ENCODE measurements around the gene BASP1. TPM values are rescaled to one million over a fixed set of nuclear protein-coding genes. Genes with fewer than 3 reads are reported as not detected.

Gene BASP1
- total RNA-seq, 6 donors from 2014 or later = 19.8 to 78.7 (median 32.9) TPM

GRCh38 chr5:17196697-17197096, 20.7 kb upstream of the BASP1 start:
- Histone ChIP-seq H3K4me1 (no peaks in the 10 kb centered on the region), H3K9me3 (no peaks in the 10 kb centered on the region), H3K27ac (no peak overlapping the region), H3K4me3 (no peak overlapping the region), H3K36me3 (no peaks in the 10 kb centered on the region), H3K27me3 (no peaks in the 10 kb centered on the region)
- WGBS, 2 donors = 75 to 81% methylated on average over 5 of the region's 5 CpGs
- DNase-seq (no peak), ATAC-seq (ENCODE audit: low FRiP score in 2 of 2) (no peak)
- no peak for TF ChIP-seq EP300 (IDR thresholded peaks at IDR 0.05)
- no peak for TF ChIP-seq POLR2AphosphoS5 (IDR thresholded peaks at IDR 0.05)
- TF ChIP-seq, protein P1, sequence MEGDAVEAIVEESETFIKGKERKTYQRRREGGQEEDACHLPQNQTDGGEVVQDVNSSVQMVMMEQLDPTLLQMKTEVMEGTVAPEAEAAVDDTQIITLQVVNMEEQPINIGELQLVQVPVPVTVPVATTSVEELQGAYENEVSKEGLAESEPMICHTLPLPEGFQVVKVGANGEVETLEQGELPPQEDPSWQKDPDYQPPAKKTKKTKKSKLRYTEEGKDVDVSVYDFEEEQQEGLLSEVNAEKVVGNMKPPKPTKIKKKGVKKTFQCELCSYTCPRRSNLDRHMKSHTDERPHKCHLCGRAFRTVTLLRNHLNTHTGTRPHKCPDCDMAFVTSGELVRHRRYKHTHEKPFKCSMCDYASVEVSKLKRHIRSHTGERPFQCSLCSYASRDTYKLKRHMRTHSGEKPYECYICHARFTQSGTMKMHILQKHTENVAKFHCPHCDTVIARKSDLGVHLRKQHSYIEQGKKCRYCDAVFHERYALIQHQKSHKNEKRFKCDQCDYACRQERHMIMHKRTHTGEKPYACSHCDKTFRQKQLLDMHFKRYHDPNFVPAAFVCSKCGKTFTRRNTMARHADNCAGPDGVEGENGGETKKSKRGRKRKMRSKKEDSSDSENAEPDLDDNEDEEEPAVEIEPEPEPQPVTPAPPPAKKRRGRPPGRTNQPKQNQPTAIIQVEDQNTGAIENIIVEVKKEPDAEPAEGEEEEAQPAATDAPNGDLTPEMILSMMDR (IDR thresholded peaks at IDR 0.05) = no peak
- no peak for TF ChIP-seq POLR2A (IDR thresholded peaks at IDR 0.05)

DNA sequence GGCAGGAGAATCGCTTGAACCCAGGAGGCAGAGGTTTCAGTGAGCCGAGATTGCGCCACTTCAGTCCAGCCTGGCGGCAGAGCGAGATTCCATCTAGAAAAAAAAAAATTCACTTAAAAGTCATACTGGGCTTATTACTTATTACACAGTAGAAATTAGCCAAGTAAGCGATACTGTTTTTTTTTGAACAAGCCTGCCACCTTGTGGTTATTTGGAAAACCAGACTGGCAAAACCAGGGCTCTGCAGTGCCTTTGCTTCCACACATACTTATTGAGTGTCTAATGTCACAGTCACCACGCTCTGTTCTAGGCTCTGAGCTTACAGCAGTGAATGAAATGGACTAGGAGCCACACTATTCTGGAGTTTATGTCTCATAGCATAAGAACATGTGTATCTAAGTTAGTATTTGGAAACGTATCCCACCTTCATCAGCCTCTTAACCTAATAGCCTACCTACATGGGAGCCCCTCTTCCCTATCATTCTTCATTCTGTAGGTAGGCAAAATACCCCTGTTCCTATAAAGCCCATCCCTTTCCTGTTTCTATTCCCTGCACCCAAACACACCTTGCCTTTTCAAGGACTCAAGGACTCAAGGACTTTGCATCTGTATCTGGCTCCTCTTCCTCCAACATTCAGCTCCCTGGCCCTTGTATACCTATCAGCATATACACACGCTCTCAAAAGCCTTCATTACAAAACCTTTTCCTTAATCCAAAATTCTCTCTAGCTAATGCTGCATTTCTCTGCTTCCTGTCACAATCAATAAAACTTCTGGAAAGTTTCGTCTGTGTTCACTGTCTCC, 13.9 kb upstream of the BASP1 start:
- H3K9me3 ChIP-seq = no peaks in the 10 kb centered on the region
- H3K4me1 ChIP-seq = peaks cover 0 to 4% (median 1%) of the 10 kb centered on the region in 4 donors
- DNase-seq (no peak), ATAC-seq (ENCODE audit: low FRiP score in 2 of 2) (peak; percentile 71 to 88)
- H3K36me3 ChIP-seq = no peaks in the 10 kb centered on the region
- 26 to 38% methylated on average over 10 of the region's 10 CpGs for WGBS, 2 donors
- H3K27me3 ChIP-seq = no peaks in the 10 kb centered on the region
- H3K27ac ChIP-seq = no peak overlapping the region
- TF ChIP-seq, protein P1 (IDR thresholded peaks at IDR 0.05) = peak in 5 of 6 experiments; percentile 50 to 79 (median 63)
- TF ChIP-seq EP300 (IDR thresholded peaks at IDR 0.05) = no peak
- no peak overlapping the region for H3K4me3 ChIP-seq

- WGBS, 2 donors = 51 to 56% methylated on average over 6 of the region's 6 CpGs
These were observed 13.3 kb upstream of the BASP1 start for GRCh38 chr5:17204133-17204489.

GRCh38 chr5:17206021-17206420, 11.4 kb upstream of the BASP1 start:
- H3K9me3 ChIP-seq = no peaks in the 10 kb centered on the region
- H3K27me3 ChIP-seq = no peaks in the 10 kb centered on the region
- H3K27ac ChIP-seq = no peak overlapping the region
- ATAC-seq (ENCODE audit: low FRiP score in 2 of 2) = no peak
- no peaks in the 10 kb centered on the region for H3K36me3 ChIP-seq
- H3K4me1 ChIP-seq = peaks cover 0 to 4% (median 1%) of the 10 kb centered on the region in 4 donors
- TF ChIP-seq, protein P1 (IDR thresholded peaks at IDR 0.05) = no peak
- TF ChIP-seq POLR2A (IDR thresholded peaks at IDR 0.05) (no peak), EP300 (IDR thresholded peaks at IDR 0.05) (no peak), POLR2AphosphoS5 (IDR thresholded peaks at IDR 0.05) (no peak)
- no peak for DNase-seq
- H3K4me3 ChIP-seq = no peak overlapping the region

More at GRCh38 chr5:17204133-17204489, 13.3 kb upstream of the BASP1 start:
- H3K27me3 ChIP-seq = no peaks in the 10 kb centered on the region
- no peak overlapping the region for H3K4me3 ChIP-seq
- H3K9me3 ChIP-seq = no peaks in the 10 kb centered on the region
- TF ChIP-seq, protein P1 (IDR thresholded peaks at IDR 0.05) = no peak
- TF ChIP-seq POLR2A (IDR thresholded peaks at IDR 0.05) (no peak), EP300 (IDR thresholded peaks at IDR 0.05) (no peak), POLR2AphosphoS5 (IDR thresholded peaks at IDR 0.05) (no peak)
- no peaks in the 10 kb centered on the region for H3K36me3 ChIP-seq
- no peak overlapping the region for H3K27ac ChIP-seq
- ATAC-seq (ENCODE audit: low FRiP score in 2 of 2) = peak; percentile 31 to 38
- peak in 1 of 2 donors; percentile 22 for DNase-seq
- peaks cover 0 to 4% (median 1%) of the 10 kb centered on the region in 4 donors for H3K4me1 ChIP-seq

DNA sequence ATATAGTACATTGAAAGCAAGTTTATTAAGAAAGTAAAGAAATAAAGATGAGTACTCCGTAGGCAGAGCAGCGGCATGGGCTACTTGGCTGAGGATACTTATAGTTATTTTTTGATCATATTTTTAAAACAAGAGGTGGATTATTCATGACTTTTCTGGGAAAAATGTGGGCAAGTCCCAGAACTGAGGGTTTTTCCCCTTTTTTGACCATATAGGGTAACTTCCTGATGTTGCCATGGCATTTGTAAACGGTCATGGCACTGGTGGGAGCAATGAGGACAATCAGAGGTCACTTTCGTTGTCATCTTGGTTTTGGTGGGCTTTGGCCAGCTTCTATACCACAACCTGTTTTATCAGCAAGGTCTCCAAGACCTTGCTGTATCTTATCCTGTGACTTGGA, 5.2 kb upstream of the BASP1 start:
- Histone ChIP-seq H3K4me3 (no peak overlapping the region), H3K27me3 (no peaks in the 10 kb centered on the region), H3K27ac (no peak overlapping the region), H3K4me1 (peaks cover 7 to 12% (median 8%) of the 10 kb centered on the region in 4 donors), H3K36me3 (no peaks in the 10 kb centered on the region), H3K9me3 (no peaks in the 10 kb centered on the region)
- ATAC-seq (ENCODE audit: low FRiP score in 2 of 2) (no peak), DNase-seq (no peak)
- TF ChIP-seq EP300 (IDR thresholded peaks at IDR 0.05) (no peak), POLR2A (IDR thresholded peaks at IDR 0.05) (no peak), POLR2AphosphoS5 (IDR thresholded peaks at IDR 0.05) (no peak)
- TF ChIP-seq, protein P1 (IDR thresholded peaks at IDR 0.05) = no peak
- 76 to 79% methylated on average over 4 of the region's 4 CpGs for WGBS, 2 donors
